Activated naive CD8-positive, alpha-beta T cell treated with anti-CD3 and anti-CD28 coated beads, Interleukin-2, amount 10 ng/mL, durations not matched to agents 7 days and 5 days (primary cell): ENCODE measurements around the gene BAIAP2L2. TPM values are rescaled to one million over a fixed set of nuclear protein-coding genes. Genes with fewer than 3 reads are reported as not detected.
A peak's percentile ranks its signal among the peaks of the same experiment; 100 is the strongest.

Source experiments
- ATAC-seq: fragments of 150-1000 bp; cut with Tn5 transposase; one replicate; pipeline ENCODE4 v1.10.0; 2021; ENCODE audit warnings: low read depth, moderate library complexity
- POLR2A ChIA-PET: fragments of 350-600 bp; sonication (Branson Sonifier 250); formaldehyde crosslinking; loops from one replicate; lab custom pipeline; 2021; ENCODE audit warnings: antibody characterized with exemption; lab: Charles Lee
- DNase-seq: peaks from one replicate; pipeline ENCODE4 v3.0.0; 2021
- H3K27ac Mint-ChIP-seq: one replicate; pipeline ENCODE4 v1.8.0; 2022; ENCODE audit warnings: mild to moderate bottlenecking, mixed read lengths
- H3K27me3 Mint-ChIP-seq: one replicate; pipeline ENCODE4 v1.8.0; 2022; ENCODE audit warnings: mild to moderate bottlenecking, moderate library complexity, mixed read lengths
- H3K36me3 Mint-ChIP-seq: one replicate; pipeline ENCODE4 v1.8.0; 2021; ENCODE audit warnings: mild to moderate bottlenecking, mixed read lengths
- H3K4me1 Mint-ChIP-seq: one replicate; pipeline ENCODE4 v1.8.0; 2021; ENCODE audit warnings: mixed read lengths
- H3K4me3 Mint-ChIP-seq: one replicate; pipeline ENCODE4 v1.8.0; 2022; ENCODE audit warnings: mild to moderate bottlenecking, moderate library complexity, mixed read lengths
- H3K9me3 Mint-ChIP-seq: one replicate; pipeline ENCODE4 v1.8.0; 2021; ENCODE audit warnings: mixed read lengths
- total RNA-seq, 2 experiments: library from RNA; stranded (reverse); gene quantifications; one replicate each; pipeline ENCODE4 v1.2.3, GENCODE V29; 2021

Gene BAIAP2L2
- total RNA-seq, 2 experiments from 2014 or later, result 1.6 to 2.0 TPM

- ATAC-seq (no peak), DNase-seq (no peak)
- H3K36me3 Mint-ChIP-seq, result peaks cover 13% of the 10 kb centered on the region
- no peak overlapping the region for H3K27ac Mint-ChIP-seq
- H3K27me3 Mint-ChIP-seq, result no peaks in the 10 kb centered on the region
- POLR2A ChIA-PET, result no interaction called here
- H3K9me3 Mint-ChIP-seq, result no peaks in the 10 kb centered on the region
- H3K4me3 Mint-ChIP-seq, result no peak overlapping the region
- H3K4me1 Mint-ChIP-seq, result peaks cover 7% of the 10 kb centered on the region
These were observed 27.6 kb upstream of the BAIAP2L2 start for GRCh38 chr22:38137876-38138687.

DNA sequence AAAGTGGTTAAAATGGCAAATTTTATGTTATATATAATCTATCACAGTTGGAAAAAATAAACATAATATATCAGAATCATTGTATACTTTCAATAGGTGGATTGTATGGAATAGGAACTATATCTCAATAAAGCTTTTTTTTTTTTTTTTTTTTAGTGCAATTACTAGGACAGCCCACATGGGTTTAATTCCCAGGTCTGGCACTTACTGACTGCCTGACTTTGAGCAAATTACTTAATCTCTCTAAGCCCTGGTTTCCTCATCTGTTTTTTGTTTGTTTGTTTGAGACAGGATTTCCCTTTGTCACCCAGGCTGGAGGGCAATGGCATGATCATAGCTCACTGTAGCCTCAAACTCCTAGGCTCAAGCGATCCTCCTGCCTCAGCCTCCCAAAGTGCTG is 26.1 kb upstream of the BAIAP2L2 start:
- H3K9me3 Mint-ChIP-seq, result no peaks in the 10 kb centered on the region
- ATAC-seq (no peak), DNase-seq (no peak)
- peaks cover 3% of the 10 kb centered on the region for H3K4me1 Mint-ChIP-seq
- H3K27ac Mint-ChIP-seq, result no peak overlapping the region
- peaks cover 14% of the 10 kb centered on the region for H3K36me3 Mint-ChIP-seq
- no peak overlapping the region for H3K4me3 Mint-ChIP-seq
- H3K27me3 Mint-ChIP-seq, result no peaks in the 10 kb centered on the region
- POLR2A ChIA-PET, result no interaction called here

DNA sequence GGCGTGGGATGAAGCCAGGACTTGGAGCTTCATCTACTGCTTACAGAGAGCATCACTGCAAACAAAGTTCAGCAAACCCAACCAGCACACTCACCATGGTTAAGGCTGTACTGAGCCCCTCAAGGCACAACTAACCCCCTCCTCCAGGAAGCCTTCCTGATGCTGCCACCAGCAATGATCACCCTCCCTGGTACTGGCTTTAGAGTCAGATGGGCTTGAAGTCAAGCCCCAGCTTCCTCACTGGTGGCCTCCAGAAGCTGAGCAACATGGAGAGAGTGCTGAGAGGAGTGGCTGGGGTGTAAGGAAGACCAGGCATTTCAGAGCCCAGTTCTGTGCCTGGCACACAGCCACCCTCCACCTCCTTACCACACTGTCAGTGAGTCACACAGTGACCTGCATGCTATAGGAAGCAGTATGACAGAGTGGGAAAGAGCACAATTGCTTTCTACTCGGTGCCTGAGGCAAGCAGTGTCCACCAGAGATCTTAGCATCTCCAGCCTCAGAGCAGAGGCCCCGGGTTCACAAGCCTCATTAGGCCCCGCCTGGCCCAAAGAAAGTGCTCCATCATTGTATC is 24.7 kb upstream of the BAIAP2L2 start:
- ATAC-seq, result no peak
- Mint-ChIP-seq H3K27ac (peak overlapping the region; percentile 38), H3K4me3 (no peak overlapping the region), H3K27me3 (no peaks in the 10 kb centered on the region), H3K36me3 (peaks cover 14% of the 10 kb centered on the region), H3K4me1 (peaks cover 3% of the 10 kb centered on the region), H3K9me3 (no peaks in the 10 kb centered on the region)
- DNase-seq, result no peak
- POLR2A ChIA-PET, result no interaction called here

DNA sequence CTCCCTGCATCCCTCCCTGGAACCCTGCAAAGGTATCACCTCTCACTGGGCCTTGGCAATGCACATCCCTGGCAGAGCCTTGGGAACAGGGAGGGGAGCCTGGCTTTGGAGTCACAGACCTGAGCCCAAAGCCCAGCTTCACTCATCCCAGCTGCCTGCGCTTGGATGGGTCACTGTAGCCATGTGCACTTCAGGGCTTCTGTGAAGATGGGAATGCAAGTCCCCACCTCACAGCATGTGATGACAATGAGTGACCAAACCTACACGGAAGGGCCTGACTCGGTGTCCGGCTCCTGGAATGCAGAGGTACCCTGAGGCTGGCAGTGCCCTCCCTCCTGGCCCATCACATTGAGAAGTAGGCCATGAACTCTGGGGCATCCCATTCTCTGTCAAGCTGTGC is 22.8 kb upstream of the BAIAP2L2 start:
- Mint-ChIP-seq H3K4me1 (peaks cover 3% of the 10 kb centered on the region), H3K36me3 (peaks cover 9% of the 10 kb centered on the region), H3K4me3 (no peak overlapping the region), H3K9me3 (no peaks in the 10 kb centered on the region), H3K27me3 (no peaks in the 10 kb centered on the region), H3K27ac (no peak overlapping the region)
- POLR2A ChIA-PET, result no interaction called here
- no peak for DNase-seq
- ATAC-seq, result no peak

GRCh38 chr22:38132794-38133193 is 22.3 kb upstream of the BAIAP2L2 start:
- Mint-ChIP-seq H3K4me3 (no peak overlapping the region), H3K4me1 (peaks cover 3% of the 10 kb centered on the region), H3K36me3 (peaks cover 9% of the 10 kb centered on the region), H3K9me3 (no peaks in the 10 kb centered on the region), H3K27ac (no peak overlapping the region), H3K27me3 (no peaks in the 10 kb centered on the region)
- POLR2A ChIA-PET, result no interaction called here
- ATAC-seq, result no peak
- DNase-seq, result peak; percentile 26

- no peaks in the 10 kb centered on the region for H3K27me3 Mint-ChIP-seq
- H3K27ac Mint-ChIP-seq, result no peak overlapping the region
- H3K9me3 Mint-ChIP-seq, result no peaks in the 10 kb centered on the region
- no peak overlapping the region for H3K4me3 Mint-ChIP-seq
- DNase-seq (no peak), ATAC-seq (no peak)
- peaks cover 3% of the 10 kb centered on the region for H3K4me1 Mint-ChIP-seq
- POLR2A ChIA-PET, result no interaction called here
- H3K36me3 Mint-ChIP-seq, result peaks cover 9% of the 10 kb centered on the region
These were observed 21.7 kb upstream of the BAIAP2L2 start for GRCh38 chr22:38132136-38132535.

DNA sequence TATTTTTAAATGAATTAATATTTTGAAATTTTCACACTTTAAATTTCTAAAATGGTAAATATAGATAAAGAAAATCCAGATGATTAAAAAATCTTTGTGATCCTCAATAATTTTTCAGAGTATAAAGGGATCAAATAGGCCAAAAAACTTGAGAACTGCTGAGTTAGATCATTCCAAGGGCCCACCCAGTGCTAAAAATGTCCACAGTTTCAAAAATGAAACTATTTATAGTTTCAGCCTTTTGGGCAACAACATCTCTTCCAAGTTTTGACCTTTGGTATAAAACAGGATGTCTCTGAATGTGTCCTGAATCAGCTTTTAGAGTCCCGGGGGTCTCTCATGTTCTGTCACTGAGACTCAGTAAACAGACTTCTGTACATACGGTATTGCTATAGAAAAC is 20.9 kb upstream of the BAIAP2L2 start:
- POLR2A ChIA-PET, result no interaction called here
- ATAC-seq (no peak), DNase-seq (no peak)
- no peak overlapping the region for H3K4me3 Mint-ChIP-seq
- no peak overlapping the region for H3K27ac Mint-ChIP-seq
- H3K4me1 Mint-ChIP-seq, result peaks cover 3% of the 10 kb centered on the region
- no peaks in the 10 kb centered on the region for H3K27me3 Mint-ChIP-seq
- H3K36me3 Mint-ChIP-seq, result peaks cover 9% of the 10 kb centered on the region
- H3K9me3 Mint-ChIP-seq, result no peaks in the 10 kb centered on the region

DNA sequence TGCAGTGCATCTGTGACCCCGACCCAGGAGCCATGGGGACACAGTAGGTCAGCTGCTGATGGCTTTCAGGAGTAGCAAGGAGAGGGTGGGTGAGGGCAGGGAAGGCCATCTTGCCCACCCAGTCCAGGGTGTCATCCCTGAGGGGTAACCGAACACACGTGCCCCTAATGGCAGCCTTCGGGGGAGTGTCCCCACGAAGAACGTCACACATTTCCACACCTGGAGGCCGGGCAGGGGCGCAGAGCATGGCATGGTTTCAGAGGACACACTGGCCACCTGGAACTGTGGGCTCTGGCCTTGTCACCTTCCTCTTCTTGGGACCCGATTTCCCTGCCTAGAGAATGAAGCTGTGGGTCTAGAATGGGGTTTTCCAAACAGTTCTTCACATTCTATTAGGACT is 19.4 kb upstream of the BAIAP2L2 start:
- no peak for DNase-seq
- no peak for ATAC-seq
- Mint-ChIP-seq H3K36me3 (peaks cover 2% of the 10 kb centered on the region), H3K4me3 (no peak overlapping the region), H3K9me3 (no peaks in the 10 kb centered on the region), H3K27me3 (no peaks in the 10 kb centered on the region), H3K4me1 (no peaks in the 10 kb centered on the region), H3K27ac (no peak overlapping the region)
- POLR2A ChIA-PET, result no interaction called here

- peaks cover 4% of the 10 kb centered on the region for H3K4me1 Mint-ChIP-seq
- POLR2A ChIA-PET, result no interaction called here
- no peak for DNase-seq
- H3K36me3 Mint-ChIP-seq, result peaks cover 2% of the 10 kb centered on the region
- H3K9me3 Mint-ChIP-seq, result no peaks in the 10 kb centered on the region
- no peak overlapping the region for H3K27ac Mint-ChIP-seq
- ATAC-seq, result no peak
- H3K4me3 Mint-ChIP-seq, result no peak overlapping the region
- no peaks in the 10 kb centered on the region for H3K27me3 Mint-ChIP-seq
These were observed 18.5 kb upstream of the BAIAP2L2 start for GRCh38 chr22:38129021-38129420.

DNA sequence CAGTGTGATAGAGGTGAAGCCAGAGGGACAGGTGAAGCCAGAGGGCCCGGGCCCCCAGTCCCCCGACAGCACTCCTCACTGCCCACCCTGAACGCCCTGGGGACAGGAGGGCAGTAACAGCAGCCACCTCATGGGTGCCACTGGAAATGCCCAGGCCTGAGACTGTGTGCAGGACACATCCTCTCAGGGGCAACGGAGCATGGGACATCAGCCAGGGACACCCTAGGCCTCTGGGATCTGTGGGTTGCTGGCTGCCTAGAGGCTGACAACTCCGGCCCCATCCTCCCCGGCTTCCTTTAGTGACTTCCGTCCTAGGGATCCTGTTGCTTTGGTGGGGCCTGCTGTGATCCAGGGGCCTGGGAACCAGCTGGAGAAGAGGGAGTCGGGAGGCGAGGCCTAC is 17.4 kb upstream of the BAIAP2L2 start:
- H3K36me3 Mint-ChIP-seq, result peaks cover 2% of the 10 kb centered on the region
- H3K9me3 Mint-ChIP-seq, result no peaks in the 10 kb centered on the region
- no peaks in the 10 kb centered on the region for H3K27me3 Mint-ChIP-seq
- POLR2A ChIA-PET, result no interaction called here
- no peak overlapping the region for H3K4me3 Mint-ChIP-seq
- H3K27ac Mint-ChIP-seq, result no peak overlapping the region
- no peak for ATAC-seq
- peak; percentile 22 for DNase-seq
- H3K4me1 Mint-ChIP-seq, result peaks cover 9% of the 10 kb centered on the region

- no peak overlapping the region for H3K27ac Mint-ChIP-seq
- H3K4me3 Mint-ChIP-seq, result no peak overlapping the region
- H3K9me3 Mint-ChIP-seq, result no peaks in the 10 kb centered on the region
- H3K36me3 Mint-ChIP-seq, result peaks cover 1% of the 10 kb centered on the region
- peaks cover 11% of the 10 kb centered on the region for H3K4me1 Mint-ChIP-seq
- DNase-seq, result no peak
- ATAC-seq, result no peak
- POLR2A ChIA-PET, result interaction anchor here (0.6 kb wide), 1 partner anchor 351 kb away, joined by 3 read pairs; no protein-coding TSS in a partner anchor
- H3K27me3 Mint-ChIP-seq, result no peaks in the 10 kb centered on the region
These were observed 16.6 kb upstream of the BAIAP2L2 start for GRCh38 chr22:38126928-38127668.

GRCh38 chr22:38125751-38126201 is 15.3 kb upstream of the BAIAP2L2 start:
- H3K4me3 Mint-ChIP-seq, result no peak overlapping the region
- H3K4me1 Mint-ChIP-seq, result peaks cover 11% of the 10 kb centered on the region
- POLR2A ChIA-PET, result no interaction called here
- no peak for ATAC-seq
- H3K27me3 Mint-ChIP-seq, result no peaks in the 10 kb centered on the region
- DNase-seq, result no peak
- H3K27ac Mint-ChIP-seq, result no peak overlapping the region
- no peaks in the 10 kb centered on the region for H3K36me3 Mint-ChIP-seq
- H3K9me3 Mint-ChIP-seq, result no peaks in the 10 kb centered on the region

GRCh38 chr22:38125038-38125610 is 14.6 kb upstream of the BAIAP2L2 start:
- no peak overlapping the region for H3K27ac Mint-ChIP-seq
- POLR2A ChIA-PET, result no interaction called here
- no peaks in the 10 kb centered on the region for H3K36me3 Mint-ChIP-seq
- DNase-seq (no peak), ATAC-seq (no peak)
- H3K9me3 Mint-ChIP-seq, result no peaks in the 10 kb centered on the region
- H3K4me3 Mint-ChIP-seq, result no peak overlapping the region
- no peaks in the 10 kb centered on the region for H3K27me3 Mint-ChIP-seq
- H3K4me1 Mint-ChIP-seq, result peaks cover 11% of the 10 kb centered on the region
